ENCODE measurements around the gene STBD1. TPM values are rescaled to one million over a fixed set of nuclear protein-coding genes. Genes with fewer than 3 reads are reported as not detected.

The STBD1 gene
- polyA plus RNA-seq, 1 of the 3 experiments (the other 2 are of a cell fraction) = 1.6 TPM

- no peaks in the 10 kb centered on the region for H3F3A ChIP-seq (replicated peaks; ENCODE audit: insufficient read depth)
- H3K27me3 ChIP-seq (ENCODE audit: insufficient read depth) = no peaks in the 10 kb centered on the region; the same call in 1 of the 2 replicates
- H3K9ac ChIP-seq = no peak overlapping the region
- H2AFZ ChIP-seq (ENCODE audit: low read depth) = no peak overlapping the region
- POLR2A ChIA-PET = no interaction called here
- CTCF ChIA-PET = interaction anchor here (1.0 to 2.3 kb wide), 2 partner anchors 92 to 106 kb away, joined by 3 to 10 read pairs; no protein-coding TSS in a partner anchor
- no peaks in the 10 kb centered on the region for H3K9me3 ChIP-seq
- TF ChIP-seq IRF3 (IDR thresholded peaks at IDR 0.05; ENCODE audit: low read depth, low read length) = no peak
- TF ChIP-seq USF2 (IDR thresholded peaks at IDR 0.05; ENCODE audit: borderline replicate concordance, low read depth, low read length) = no peak
- no peak for TF ChIP-seq YY1 (IDR thresholded peaks at IDR 0.05; ENCODE audit: low read depth)
- no peak for TF ChIP-seq TCF12 (IDR thresholded peaks at IDR 0.05)
- no peak for TF ChIP-seq NFIC (IDR thresholded peaks at IDR 0.05; ENCODE audit: borderline replicate concordance)
- TF ChIP-seq CTCF (IDR thresholded peaks at IDR 0.05) = no peak
- TF ChIP-seq ZBTB33 (IDR thresholded peaks at IDR 0.05; ENCODE audit: borderline replicate concordance, low read depth) = no peak
- TF ChIP-seq, protein P1, sequence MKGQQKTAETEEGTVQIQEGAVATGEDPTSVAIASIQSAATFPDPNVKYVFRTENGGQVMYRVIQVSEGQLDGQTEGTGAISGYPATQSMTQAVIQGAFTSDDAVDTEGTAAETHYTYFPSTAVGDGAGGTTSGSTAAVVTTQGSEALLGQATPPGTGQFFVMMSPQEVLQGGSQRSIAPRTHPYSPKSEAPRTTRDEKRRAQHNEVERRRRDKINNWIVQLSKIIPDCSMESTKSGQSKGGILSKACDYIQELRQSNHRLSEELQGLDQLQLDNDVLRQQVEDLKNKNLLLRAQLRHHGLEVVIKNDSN (IDR thresholded peaks at IDR 0.05; ENCODE audit: borderline replicate concordance, low read depth) = no peak
- no peak overlapping the region for H3K27ac ChIP-seq (ENCODE audit: low read depth in 2 of 2, low read length in 1 of 2)
- H3K4me2 ChIP-seq = no peak overlapping the region
- H4K20me1 ChIP-seq (ENCODE audit: insufficient read depth) = no peaks in the 10 kb centered on the region
- H3K4me3 ChIP-seq (ENCODE audit: low read depth in 2 of 2, low read length in 1 of 2) = no peak overlapping the region
- H3K36me3 ChIP-seq (replicated peaks in 1 of 2; ENCODE audit: control insufficient read depth in 1 of 2, insufficient read depth in 2 of 2, low read length in 1 of 2) = no peaks in the 10 kb centered on the region
- no peaks in the 10 kb centered on the region for H3K79me2 ChIP-seq (ENCODE audit: insufficient read depth)
- DNase-seq = no peak
- H3K9me2 ChIP-seq = no peaks in the 10 kb centered on the region
- H3K4me1 ChIP-seq (ENCODE audit: control insufficient read depth in 1 of 2, insufficient read depth in 2 of 2, low read depth in 1 of 2, low read length in 1 of 2) = no peaks in the 10 kb centered on the region
These were observed 34.5 kb upstream of the STBD1 start for GRCh38 chr4:76272073-76272472.

DNA sequence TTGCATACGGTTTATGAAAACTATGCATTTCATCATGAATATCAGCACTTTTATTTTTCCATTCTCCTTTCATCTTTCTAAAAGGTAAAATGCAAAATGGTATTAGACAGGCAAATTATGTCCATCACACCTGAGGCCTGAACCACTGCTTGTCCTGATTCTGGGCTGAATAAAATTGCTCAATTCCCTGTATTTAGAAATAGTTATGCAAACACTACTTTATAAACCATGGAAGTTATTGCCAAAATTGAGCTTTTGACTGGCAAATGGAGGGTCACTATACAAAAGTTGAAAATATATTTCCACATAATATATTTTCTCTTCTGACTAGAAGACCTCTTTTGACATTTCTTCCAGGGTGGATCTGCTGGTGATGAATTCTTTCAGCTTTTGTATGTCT, 34.0 kb upstream of the STBD1 start:
- 49% methylated on average over 1 of the region's 1 CpG for WGBS (ENCODE audit: low lambda C conversion rate)
- Histone ChIP-seq H3K9me2 (no peaks in the 10 kb centered on the region), H4K20me1 (ENCODE audit: insufficient read depth) (no peaks in the 10 kb centered on the region), H3K36me3 (replicated peaks in 1 of 2; ENCODE audit: control insufficient read depth in 1 of 2, insufficient read depth in 2 of 2, low read length in 1 of 2) (no peaks in the 10 kb centered on the region), H3K9ac (no peak overlapping the region), H3K27me3 (ENCODE audit: insufficient read depth) (no peaks in the 10 kb centered on the region; the same call in 1 of the 2 replicates), H3K4me1 (ENCODE audit: control insufficient read depth in 1 of 2, insufficient read depth in 2 of 2, low read depth in 1 of 2, low read length in 1 of 2) (no peaks in the 10 kb centered on the region), H3F3A (replicated peaks; ENCODE audit: insufficient read depth) (no peaks in the 10 kb centered on the region), H3K27ac (ENCODE audit: low read depth in 2 of 2, low read length in 1 of 2) (no peak overlapping the region), H3K4me2 (no peak overlapping the region), H3K9me3 (no peaks in the 10 kb centered on the region), H3K4me3 (ENCODE audit: low read depth in 2 of 2, low read length in 1 of 2) (no peak overlapping the region), H2AFZ (ENCODE audit: low read depth) (no peak overlapping the region), H3K79me2 (ENCODE audit: insufficient read depth) (no peaks in the 10 kb centered on the region)
- ChIA-PET CTCF (interaction anchor here (1.0 kb wide), 1 partner anchor 105 kb away, joined by 3 read pairs; no protein-coding TSS in a partner anchor), POLR2A (no interaction called here)
- no peak for TF ChIP-seq ZBTB33 (IDR thresholded peaks at IDR 0.05; ENCODE audit: borderline replicate concordance, low read depth)
- DNase-seq = no peak
